Hepatocyte (in vitro differentiated cells): ENCODE measurements around the gene FAM98A. TPM values are rescaled to one million over a fixed set of nuclear protein-coding genes. Genes with fewer than 3 reads are reported as not detected.

Experiments
- DNase-seq: peaks from one replicate; pipeline ENCODE4 v3.0.0-alpha.2; 2016; ENCODE audit warnings: low spot score
- H2AFZ ChIP-seq: fragments of 200-600 bp; sonication (generic); 2 replicates; pipeline ENCODE4 v1.6.0; 2016; ENCODE audit warnings: antibody characterized with exemption, mild to moderate bottlenecking
- H3K27ac ChIP-seq: fragments of 200-600 bp; sonication (generic); 2 replicates; pipeline ENCODE4 v1.5.1; 2016; ENCODE audit warnings: mild to moderate bottlenecking
- H3K27me3 ChIP-seq: fragments of 200-600 bp; sonication (generic); 2 replicates; pipeline ENCODE4 v1.6.1; 2016
- H3K36me3 ChIP-seq: fragments of 200-600 bp; sonication (generic); replicated peaks from 2 replicates; pipeline ENCODE4 v1.5.1; 2016; ENCODE audit warnings: low read depth; ENCODE audit not compliant: insufficient read depth
- H3K4me1 ChIP-seq: fragments of 200-600 bp; sonication (generic); 2 replicates; pipeline ENCODE4 v1.5.1; 2016; ENCODE audit warnings: mild to moderate bottlenecking, moderate library complexity; ENCODE audit not compliant: insufficient read depth
- H3K4me2 ChIP-seq: fragments of 200-600 bp; sonication (generic); 2 replicates; pipeline ENCODE4 v1.6.0; 2016
- H3K4me3 ChIP-seq: fragments of 200-600 bp; sonication (generic); 2 replicates; pipeline ENCODE4 v1.5.1; 2016; ENCODE audit warnings: mild to moderate bottlenecking
- H3K79me2 ChIP-seq: fragments of 200-600 bp; sonication (generic); 2 replicates; pipeline ENCODE4 v1.6.0; 2017; ENCODE audit warnings: mild to moderate bottlenecking
- H3K9me2 ChIP-seq: fragments of 200-600 bp; sonication (generic); replicated peaks from 2 replicates; pipeline ENCODE4 v1.6.0; 2017; ENCODE audit warnings: mild to moderate bottlenecking; ENCODE audit not compliant: insufficient read depth
- H3K9me3 ChIP-seq: fragments of 200-600 bp; sonication (generic); 2 replicates; pipeline ENCODE4 v1.5.1; 2016; ENCODE audit warnings: low read depth, mild to moderate bottlenecking
- H4K20me1 ChIP-seq: fragments of 200-600 bp; sonication (generic); 2 replicates; pipeline ENCODE4 v1.6.0; 2016; ENCODE audit warnings: mild to moderate bottlenecking; ENCODE audit not compliant: insufficient read depth, poor library complexity, severe bottlenecking
- CTCF ChIP-seq: fragments of 200-600 bp; sonication (generic); IDR thresholded peaks from 2 replicates; pipeline ENCODE4 v1.5.1; 2016; ENCODE audit warnings: antibody characterized with exemption, mild to moderate bottlenecking; ENCODE audit not compliant: poor library complexity
- EZH2 ChIP-seq: fragments of 200-600 bp; sonication (generic); IDR thresholded peaks from 2 replicates; pipeline ENCODE4 v1.6.1; 2016; ENCODE audit warnings: antibody characterized with exemption, mild to moderate bottlenecking, borderline replicate concordance
- EZH2phosphoT487 ChIP-seq: fragments of 200-600 bp; sonication (generic); IDR thresholded peaks from one replicate; pipeline ENCODE4 v1.6.1; 2018; ENCODE audit warnings: antibody characterized with exemption, mild to moderate bottlenecking, low read depth, moderate library complexity; ENCODE audit not compliant: unreplicated experiment, severe bottlenecking
- WGBS: methylation state at CpG from one replicate; pipeline ENCODE4 v1.1.6; 2016; ENCODE audit warnings: low lambda C conversion rate; ENCODE audit errors: missing lambda C conversion rate; 5-methylcytosine and 5-hydroxymethylcytosine counted together
- polyA plus RNA-seq: library from polyadenylated mRNA; unstranded; fragments of >200 nt; fragmentation: Nextera tagmentation; extraction: Ambion mirVana; gene quantifications from 2 replicates; pipeline ENCODE4 v1.2.1, GENCODE V29; 2016
- total RNA-seq: library from RNA; depleted of rRNA; stranded (reverse); fragments of >200 nt; gene quantifications from 2 replicates; pipeline ENCODE4 v1.2.3, GENCODE V29; 2014

The FAM98A gene
- total and polyA plus RNA-seq, 2 experiments from 2014 or later, result 18.8 to 50.4 TPM

GRCh38 chr2:33628031-33628827 is 29.1 kb upstream of the FAM98A start:
- no peak for TF ChIP-seq CTCF
- no peak for TF ChIP-seq EZH2
- 87% methylated on average over 6 of the region's 6 CpGs for WGBS
- Histone ChIP-seq H4K20me1 (no peaks in the 10 kb centered on the region), H3K9me2 (no peaks in the 10 kb centered on the region), H3K27me3 (no peaks in the 10 kb centered on the region), H2AFZ (no peak overlapping the region), H3K36me3 (no peaks in the 10 kb centered on the region), H3K4me2 (no peak overlapping the region), H3K79me2 (no peaks in the 10 kb centered on the region), H3K27ac (no peak overlapping the region), H3K4me1 (no peaks in the 10 kb centered on the region), H3K9me3 (no peaks in the 10 kb centered on the region), H3K4me3 (no peak overlapping the region)
- DNase-seq, result no peak

DNA sequence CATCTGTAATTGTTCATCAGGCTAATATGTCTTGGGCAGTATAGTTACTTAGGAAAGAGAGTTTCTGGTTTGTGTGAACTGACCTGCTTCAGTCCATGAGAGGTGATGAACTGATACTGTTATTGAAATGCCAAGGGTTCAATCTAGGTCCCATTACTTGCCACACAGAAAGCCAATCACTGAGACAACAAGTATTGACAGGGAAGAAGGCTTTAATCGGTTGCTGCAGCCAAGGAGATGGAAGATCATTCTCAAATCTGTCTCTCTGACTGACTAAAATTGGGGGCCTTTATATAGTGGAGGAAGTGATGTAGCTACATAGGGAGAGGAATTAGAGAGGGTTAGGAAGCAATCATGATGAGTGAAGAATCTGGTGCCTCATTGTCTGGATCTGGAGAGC is 19.9 kb upstream of the FAM98A start:
- no peak overlapping the region for H2AFZ ChIP-seq
- no peak overlapping the region for H3K4me3 ChIP-seq
- H3K27ac ChIP-seq, result no peak overlapping the region
- no peaks in the 10 kb centered on the region for H3K9me3 ChIP-seq
- no peak overlapping the region for H3K4me2 ChIP-seq
- no peaks in the 10 kb centered on the region for H3K9me2 ChIP-seq
- no peak for DNase-seq
- H4K20me1 ChIP-seq, result no peaks in the 10 kb centered on the region
- no peaks in the 10 kb centered on the region for H3K36me3 ChIP-seq
- H3K79me2 ChIP-seq, result no peaks in the 10 kb centered on the region
- no peaks in the 10 kb centered on the region for H3K27me3 ChIP-seq
- H3K4me1 ChIP-seq, result no peaks in the 10 kb centered on the region
- TF ChIP-seq CTCF, result no peak
- TF ChIP-seq EZH2, result no peak
- TF ChIP-seq EZH2phosphoT487, result no peak
- WGBS, result 92% methylated on average over 1 of the region's 1 CpG

- H2AFZ ChIP-seq, result no peak overlapping the region
- H3K4me1 ChIP-seq, result no peaks in the 10 kb centered on the region
- H3K79me2 ChIP-seq, result no peaks in the 10 kb centered on the region
- H4K20me1 ChIP-seq, result no peaks in the 10 kb centered on the region
- no peak overlapping the region for H3K4me2 ChIP-seq
- H3K27ac ChIP-seq, result no peak overlapping the region
- H3K4me3 ChIP-seq, result no peak overlapping the region
- no peaks in the 10 kb centered on the region for H3K27me3 ChIP-seq
- WGBS, result 96% methylated on average over 1 of the region's 1 CpG
- TF ChIP-seq CTCF (no peak), EZH2phosphoT487 (no peak), EZH2 (no peak)
- no peak for DNase-seq
- no peaks in the 10 kb centered on the region for H3K36me3 ChIP-seq
- no peaks in the 10 kb centered on the region for H3K9me2 ChIP-seq
- H3K9me3 ChIP-seq, result no peaks in the 10 kb centered on the region
Observed at GRCh38 chr2:33617989-33618388, 18.9 kb upstream of the FAM98A start.
